ENCODE measurements around the gene PTPRE. TPM values are rescaled to one million over a fixed set of nuclear protein-coding genes. Genes with fewer than 3 reads are reported as not detected.

PTPRE gene
- total and polyA plus RNA-seq, 5 donors = 6.7 to 21.1 (median 12.9) TPM

DNA sequence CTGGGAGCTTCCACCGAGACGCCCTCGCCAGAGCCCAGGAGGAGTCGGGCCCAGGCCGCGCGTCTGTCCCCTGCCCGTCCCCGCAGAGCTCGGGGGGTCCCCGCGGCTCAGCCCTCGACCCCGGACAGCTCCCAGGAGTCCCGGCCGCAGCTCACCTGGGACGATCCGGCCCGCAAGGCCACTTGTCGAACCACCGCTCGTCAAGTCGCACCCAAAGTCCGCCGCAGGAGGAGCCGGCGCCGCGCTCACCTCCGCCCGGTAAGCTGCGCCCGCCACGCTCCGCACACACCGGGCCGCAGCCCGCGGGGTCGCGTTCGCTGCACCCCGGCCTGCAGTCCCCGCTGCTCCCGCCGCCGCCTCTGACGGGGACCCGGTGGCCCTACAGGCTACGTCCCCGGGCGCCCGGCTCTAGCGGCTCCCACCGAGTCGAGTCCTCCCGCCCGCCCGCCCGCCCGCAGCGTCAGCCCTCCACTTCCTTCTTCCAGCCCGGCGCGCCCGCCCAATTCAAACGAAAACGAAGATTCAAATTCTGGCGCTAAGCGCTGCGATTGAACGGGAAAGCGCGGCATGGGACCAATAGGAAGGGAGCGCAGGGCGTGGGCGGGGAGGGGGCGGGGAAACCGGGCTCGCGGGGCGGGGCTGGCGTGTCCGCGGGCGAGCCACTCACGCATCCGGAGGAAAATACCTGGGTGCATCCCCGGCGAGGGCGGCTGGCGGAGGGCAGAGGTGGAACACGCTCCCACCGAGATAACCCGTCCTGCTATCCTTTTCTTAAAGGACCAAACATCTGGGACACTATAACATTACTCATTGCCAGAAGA is 219.3 kb downstream of the PTPRE start, which contains the start of gene MKI67:
Gene MKI67 (minus strand): TSS at position 480 of the 821 bp plus-strand sequence. CDS start 756 bp downstream, outside the sequence.
- under 1% methylated on average over 95 of the region's 95 CpGs for WGBS
- Histone ChIP-seq H3K27ac (ENCODE audit: low read length) (no peak within 1 kb of the TSS), H3K4me3 (ENCODE audit: low read length) (peak within 1 kb of the TSS; percentile 36), H3K27me3 (ENCODE audit: control insufficient read depth, insufficient read depth) (no peaks in the 10 kb centered on the region), H3K4me1 (ENCODE audit: control insufficient read depth, insufficient read depth, low read length) (no peaks in the 10 kb centered on the region), H3K9me3 (ENCODE audit: control insufficient read depth, low read length) (no peaks in the 10 kb centered on the region)
- DNase-seq = peak; percentile 77 to 89 (median 89)
- intact Hi-C loops (cut with DNase I) = no loop called here
- peak; percentile 96 to 97 for ATAC-seq

- WGBS = 91% methylated on average over 8 of the region's 8 CpGs
Observed at GRCh38 chr10:128128582-128128981, 221.7 kb downstream of the PTPRE start.

GRCh38 chr10:128130051-128130450 is 223.1 kb downstream of the PTPRE start:
- no peaks in the 10 kb centered on the region for H3K4me1 ChIP-seq (ENCODE audit: control insufficient read depth, insufficient read depth, low read length)
- 84% methylated on average over 1 of the region's 1 CpG for WGBS
- intact Hi-C loops (cut with DNase I) = no loop called here
- H3K27me3 ChIP-seq (ENCODE audit: control insufficient read depth, insufficient read depth) = no peaks in the 10 kb centered on the region
- ATAC-seq = no peak
- H3K27ac ChIP-seq (ENCODE audit: low read length) = no peak overlapping the region
- DNase-seq = no peak
- H3K9me3 ChIP-seq (ENCODE audit: control insufficient read depth, low read length) = no peaks in the 10 kb centered on the region
- H3K4me3 ChIP-seq (ENCODE audit: low read length) = no peak overlapping the region

More at GRCh38 chr10:128128582-128128981, 221.7 kb downstream of the PTPRE start:
- H3K27ac ChIP-seq (ENCODE audit: low read length) = no peak overlapping the region
- no peaks in the 10 kb centered on the region for H3K4me1 ChIP-seq (ENCODE audit: control insufficient read depth, insufficient read depth, low read length)
- H3K4me3 ChIP-seq (ENCODE audit: low read length) = no peak overlapping the region
- intact Hi-C loops (cut with DNase I) = no loop called here
- no peaks in the 10 kb centered on the region for H3K9me3 ChIP-seq (ENCODE audit: control insufficient read depth, low read length)
- no peak for ATAC-seq
- H3K27me3 ChIP-seq (ENCODE audit: control insufficient read depth, insufficient read depth) = no peaks in the 10 kb centered on the region
- DNase-seq = no peak

Other genes starting within 250 kb of the PTPRE start
- gene FOXI2, start 169.9 kb upstream of the PTPRE start, total RNA-seq = under 1 TPM in 2 of 4 donors, not detected in 2; 0.06 TPM
- gene FOXI2, start 169.9 kb upstream of the PTPRE start, polyA plus RNA-seq = not detected
- gene CLRN3, start 14.2 kb upstream of the PTPRE start, total RNA-seq = not detected
- not detected for gene CLRN3, start 14.2 kb upstream of the PTPRE start, polyA plus RNA-seq
- gene MKI67, start 219.3 kb downstream of the PTPRE start, total RNA-seq = 1 to 10 TPM in 2 of 4 donors, under 1 TPM in 2; 0.11 to 4.9 (median 1.8) TPM
- 0.05 TPM for gene MKI67, start 219.3 kb downstream of the PTPRE start, polyA plus RNA-seq

Data from right cardiac atrium (tissue), 5 donors.